Measurements from ENCODE around the gene PSMA6.

GRCh38 chr14:35274805-35275204, 17.4 kb upstream of the PSMA6 start:
- TF ChIP-seq EZH2 (IDR thresholded peaks at IDR 0.05; ENCODE audit: insufficient read depth, poor library complexity, severe bottlenecking) = no peak
- no peak for TF ChIP-seq EZH2phosphoT487 (IDR thresholded peaks at IDR 0.05; ENCODE audit: insufficient read depth, low read depth)

Data from GM23248 (cell line).